Mammary epithelial cell (primary cell): ENCODE results near the gene WBP2.

Experiments used
- CTCF ChIP-seq, 2 donors: IDR thresholded peaks in 1 of 2; conservative IDR thresholded peaks in 1 of 2; 2 replicates each; pipeline ENCODE4 v1.5.1; 2011 to 2012; ENCODE audit warnings: inconsistent platforms in 2 of 2, low read length in 2 of 2, mild to moderate bottlenecking in 2 of 2, control low read depth in 1 of 2, low read depth in 1 of 2; ENCODE audit not compliant: insufficient read depth in 1 of 2; ENCODE audit errors: extremely low read depth in 1 of 2
- EZH2 ChIP-seq: IDR thresholded peaks from 2 replicates; pipeline ENCODE4 v1.6.1; 2012; ENCODE audit warnings: low read length, inconsistent platforms, borderline replicate concordance

DNA sequence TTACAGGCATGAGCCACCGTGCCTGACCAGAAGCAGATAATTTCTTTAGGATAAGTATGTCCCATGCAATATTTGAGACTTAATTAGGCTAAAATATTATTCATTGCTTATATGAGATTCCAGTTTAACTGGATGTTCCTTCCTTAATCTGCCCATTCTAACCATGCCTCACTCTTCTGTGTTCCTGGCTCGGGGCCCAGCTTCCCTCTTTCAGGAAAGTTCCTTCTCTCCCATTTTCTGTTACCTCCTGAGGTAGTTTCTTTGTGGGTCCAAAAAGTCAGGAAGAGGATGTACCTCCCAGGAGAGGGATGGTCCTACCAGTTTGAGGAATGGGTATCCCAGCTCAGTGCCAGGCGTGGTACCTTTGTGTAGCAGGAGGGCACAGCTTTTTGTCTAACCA, 47.3 kb downstream of the WBP2 start:
- no peak for TF ChIP-seq CTCF (conservative IDR thresholded peaks at IDR 0.05 in 1 of 2, IDR thresholded peaks at IDR 0.05 in 1 of 2; ENCODE audit: extremely low read depth in 1 of 2, insufficient read depth in 1 of 2, low read depth in 1 of 2, low read length in 2 of 2)
- no peak for TF ChIP-seq EZH2
